Left lobe of liver (tissue), 2 donors: ENCODE results near the gene GOLGA6C. TPM values are rescaled to one million over a fixed set of nuclear protein-coding genes. Genes with fewer than 3 reads are reported as not detected.
"Not testable (repeated sequence)": the region's sequence is repeated elsewhere in the genome, so short reads cannot be mapped to it uniquely, and the experiment has no call there.

Experiments used
- ATAC-seq: fragments of 200-7000 bp; cut with Tn5 transposase; one replicate; pipeline ENCODE4 v1.9.1; 2020; ENCODE audit warnings: mild to moderate bottlenecking, moderate library complexity
- DNase-seq: peaks from one replicate; pipeline ENCODE4 v3.0.0-alpha.2; 2020; ENCODE audit warnings: low spot score
- total RNA-seq: library from RNA; stranded (reverse); gene quantifications from one replicate; pipeline ENCODE4 v1.2.1, GENCODE V29; 2021
- donor health status: DM: no; HTN: no; CAD: no; lungs with moderate emphysema.
- donor health status: DM: no; HTN: yes; CAD: no.

The GOLGA6C gene
- total RNA-seq, 1 donor from 2014 or later: not detected

GRCh38 chr15:75227112-75227511 is 31.0 kb upstream of the GOLGA6C start:
- not testable (repeated sequence) for DNase-seq, ATAC-seq

DNA sequence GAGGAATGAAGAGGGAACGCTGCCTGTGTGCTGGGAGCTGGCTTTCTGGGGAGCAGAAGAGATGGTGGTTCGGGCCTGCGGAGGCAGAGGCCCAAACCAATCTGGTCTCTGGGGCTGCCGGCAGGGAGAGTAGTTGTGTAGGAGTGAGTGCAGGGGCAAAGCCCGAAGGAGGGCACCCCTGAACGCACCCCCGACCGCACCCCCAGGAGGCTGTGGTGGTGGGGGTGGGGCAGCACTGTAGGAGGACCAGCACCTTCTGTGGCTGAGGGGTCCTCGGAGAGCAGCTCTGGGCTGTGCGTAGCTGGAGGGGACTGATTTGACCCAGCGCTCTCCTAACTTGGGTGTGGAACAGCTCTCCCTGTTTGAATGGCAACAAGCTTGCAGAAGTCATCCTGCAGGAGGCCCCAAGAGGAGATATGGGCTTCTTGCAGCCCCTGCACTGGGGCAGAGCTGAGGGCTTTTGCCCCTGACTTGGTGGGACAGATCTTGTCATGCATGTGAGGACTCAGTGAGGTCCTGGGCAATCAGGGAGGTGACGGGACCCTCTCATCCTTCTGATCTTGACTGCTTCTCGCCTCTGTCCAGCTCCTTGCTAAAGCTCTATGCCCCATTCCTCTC is 30.4 kb upstream of the GOLGA6C start:
- DNase-seq (no peak), ATAC-seq (no peak)

DNA sequence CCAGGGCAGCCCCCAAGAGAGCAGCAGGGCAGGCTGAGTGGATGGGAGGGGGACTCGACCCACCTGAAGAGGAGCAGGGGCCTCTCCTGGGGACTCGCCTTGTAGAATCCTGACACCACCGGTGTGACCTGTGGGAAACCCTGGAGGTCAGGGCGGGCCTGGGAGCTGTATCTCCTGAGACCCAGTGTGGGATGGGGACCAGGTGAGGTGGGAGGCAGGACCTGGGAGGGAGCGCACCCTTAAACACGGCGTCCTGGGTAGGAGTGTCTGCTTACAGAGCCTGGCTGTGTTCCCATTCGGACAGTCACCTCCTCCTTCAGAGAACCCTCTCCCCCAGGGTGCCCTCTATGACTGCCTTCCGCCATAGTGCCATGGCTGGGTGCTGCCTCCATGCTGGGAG is 29.3 kb upstream of the GOLGA6C start:
- no peak for DNase-seq
- no peak for ATAC-seq

GRCh38 chr15:75229191-75230015 is 28.7 kb upstream of the GOLGA6C start:
- ATAC-seq (no peak), DNase-seq (no peak)

DNA sequence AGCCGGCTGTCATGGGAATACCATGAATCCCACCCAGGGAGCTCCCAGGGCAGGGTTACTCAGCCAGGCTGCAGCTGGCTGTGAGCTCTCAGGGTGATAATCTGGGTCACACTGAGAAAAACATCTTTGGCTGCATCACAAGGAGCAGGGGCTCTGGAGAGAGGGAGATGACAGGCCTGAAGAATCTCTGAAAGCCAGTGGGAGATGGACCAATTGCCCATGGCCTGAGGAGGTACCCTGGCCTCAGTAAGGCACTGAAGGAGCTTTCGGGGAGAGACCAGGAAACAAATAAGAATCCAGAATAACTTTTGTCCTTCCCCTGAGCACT is 28.2 kb upstream of the GOLGA6C start:
- ATAC-seq (no peak), DNase-seq (no peak)

DNA sequence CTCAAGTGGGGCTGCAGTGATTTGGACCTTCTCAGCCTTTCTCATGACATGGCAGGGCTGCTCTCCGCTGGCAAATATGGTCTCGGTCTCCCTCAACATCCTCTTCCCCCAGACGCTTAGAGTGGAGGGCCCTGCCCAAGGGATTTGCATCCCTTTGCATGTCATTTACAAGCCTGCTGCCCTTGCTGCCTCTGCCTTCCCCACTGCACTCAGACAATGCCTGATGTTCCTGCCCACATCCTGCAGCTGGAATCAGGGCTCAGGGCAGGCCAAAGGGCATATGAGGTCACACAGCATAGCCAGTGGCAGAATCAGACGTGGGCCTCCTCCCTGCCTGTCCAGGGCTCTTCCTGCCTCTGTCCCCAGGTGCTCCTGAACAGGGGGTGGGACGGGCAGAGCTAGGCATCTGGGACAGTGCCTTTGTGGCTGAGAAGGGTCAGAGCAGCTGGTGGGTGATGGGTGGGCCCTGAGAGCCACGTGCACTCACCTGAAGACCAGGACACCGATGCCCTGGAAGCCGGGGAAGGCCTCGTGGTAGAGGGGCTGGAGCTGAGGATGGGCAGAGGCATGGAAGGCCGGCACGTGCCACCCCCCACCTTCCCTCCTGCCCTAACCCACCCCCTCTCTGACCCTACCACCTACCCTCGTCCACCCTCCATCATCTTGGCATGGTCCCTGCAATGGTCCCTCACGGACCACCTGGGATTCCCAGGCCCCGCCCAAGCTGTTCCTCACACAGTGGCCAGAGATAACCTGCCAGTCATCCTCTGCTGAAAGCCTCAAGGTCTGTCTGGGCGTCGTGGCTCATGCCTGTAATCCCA is 27.4 kb upstream of the GOLGA6C start:
- DNase-seq (no peak), ATAC-seq (no peak)

GRCh38 chr15:75231836-75232235 is 26.3 kb upstream of the GOLGA6C start:
- DNase-seq (no peak), ATAC-seq (no peak)

DNA sequence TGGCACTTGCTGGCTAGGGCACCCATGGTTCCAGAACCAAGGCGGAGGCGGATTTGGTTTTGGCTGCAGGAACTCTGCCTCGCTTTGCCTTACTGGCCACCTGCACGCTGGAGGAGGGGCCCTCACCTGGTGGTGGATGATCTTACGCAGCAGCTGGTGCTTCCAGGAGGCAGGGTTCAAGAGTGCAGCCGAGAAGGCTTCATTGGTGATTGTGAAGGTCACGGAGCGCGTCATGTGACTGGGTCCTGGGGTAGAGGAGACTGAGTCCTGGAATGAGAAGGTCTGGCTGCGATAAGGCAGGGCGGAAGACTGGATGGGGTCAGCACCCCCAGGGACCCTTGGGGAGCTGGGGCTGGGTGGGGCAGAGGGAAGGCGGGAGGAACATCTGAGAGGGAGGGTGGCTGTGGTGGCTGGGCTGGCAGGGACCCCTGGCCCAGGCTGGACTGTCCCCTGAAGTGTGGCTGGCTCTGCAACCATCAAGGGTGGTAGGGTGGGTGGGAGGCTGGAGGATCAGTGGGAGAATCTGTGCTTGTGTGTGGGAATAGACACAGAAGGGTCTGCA is 25.8 kb upstream of the GOLGA6C start:
- ATAC-seq (no peak), DNase-seq (no peak)

GRCh38 chr15:75232826-75233503 is 25.2 kb upstream of the GOLGA6C start:
- no peak for DNase-seq
- no peak for ATAC-seq

- ATAC-seq (no peak), DNase-seq (no peak)
Observed at GRCh38 chr15:75233504-75234190, 24.5 kb upstream of the GOLGA6C start.

GRCh38 chr15:75234191-75234810 is 23.8 kb upstream of the GOLGA6C start:
- no peak for ATAC-seq
- no peak for DNase-seq

DNA sequence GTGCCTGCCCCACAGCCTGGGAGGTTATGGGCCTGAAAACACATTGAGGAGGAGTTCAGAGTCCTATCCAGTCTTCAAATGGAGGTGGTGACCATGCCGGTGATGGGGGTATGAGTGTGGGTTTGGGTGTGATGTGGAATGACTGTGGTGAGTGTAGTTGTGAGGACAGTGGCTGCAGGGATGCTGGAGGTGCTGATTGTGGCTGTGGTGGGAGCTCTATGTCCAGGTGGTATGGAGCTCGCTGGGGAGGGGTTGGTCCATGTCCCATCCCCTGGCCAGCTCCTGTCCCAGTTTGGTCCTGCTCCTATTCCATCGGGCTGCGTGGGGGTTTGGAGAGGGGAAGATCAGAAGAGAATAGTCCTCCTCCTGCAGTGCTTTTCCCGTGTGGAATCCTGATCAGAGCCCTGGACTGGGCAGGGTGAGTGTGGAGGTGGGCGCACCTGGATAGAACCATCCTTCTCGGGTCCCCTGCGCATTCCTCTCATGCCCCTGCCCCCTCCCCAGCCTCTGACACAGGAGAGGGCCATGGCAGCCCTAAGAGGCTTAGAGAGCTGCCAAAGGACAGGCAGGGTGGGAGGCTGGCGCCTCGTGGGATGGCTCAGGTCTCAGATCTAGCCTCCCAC is 23.0 kb upstream of the GOLGA6C start:
- ATAC-seq (no peak), DNase-seq (no peak)

DNA sequence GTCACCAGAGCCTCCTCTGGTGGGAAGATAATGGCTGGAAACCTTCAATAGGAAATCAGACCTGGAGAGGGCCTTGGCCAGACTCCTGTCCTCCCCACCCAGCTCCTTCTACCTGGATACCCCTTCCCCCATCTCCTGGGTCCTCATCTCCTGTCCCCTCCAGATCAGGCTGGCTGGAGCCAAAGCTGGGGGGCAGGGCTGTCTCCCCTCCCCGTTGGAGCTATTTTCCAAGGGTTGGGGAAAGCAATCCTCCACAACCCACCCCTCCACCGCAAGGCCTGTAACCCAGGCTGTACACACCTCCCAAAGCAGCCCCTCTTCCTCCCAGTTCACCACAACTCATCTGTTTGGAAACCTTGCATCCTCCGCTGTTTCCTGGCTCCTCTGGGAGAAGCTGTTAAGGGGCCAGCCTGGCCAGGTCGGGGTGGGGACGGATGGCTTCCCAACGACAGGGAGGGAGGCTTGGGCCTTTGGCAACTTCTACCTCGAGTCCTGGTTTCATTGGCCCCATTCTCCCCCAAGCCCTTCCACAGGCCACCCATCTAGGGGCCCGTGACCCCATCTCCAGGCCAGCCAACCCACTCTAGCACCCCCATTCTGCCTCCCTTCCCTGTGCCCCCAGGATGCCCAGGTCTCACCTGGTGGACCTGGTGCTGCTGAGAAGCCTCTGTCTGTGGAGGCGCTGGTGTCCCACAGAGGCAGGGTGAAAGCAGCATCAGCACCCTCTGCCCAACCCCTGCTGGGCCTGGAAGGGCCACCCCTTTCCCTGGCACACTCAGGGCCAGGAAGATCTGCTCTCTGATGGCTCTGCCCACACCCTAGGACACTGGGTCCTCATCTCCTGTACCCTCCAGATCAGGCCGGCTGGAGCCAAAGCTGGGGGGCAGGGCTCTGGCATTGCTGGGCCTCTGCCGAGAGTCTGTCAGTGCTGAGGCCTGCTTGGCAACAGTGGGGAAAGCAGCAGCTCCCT is 22.1 kb upstream of the GOLGA6C start:
- DNase-seq: no peak

GRCh38 chr15:75237316-75237982 is 20.7 kb upstream of the GOLGA6C start:
- ATAC-seq (no peak), DNase-seq (no peak)

More for the DNA sequence above, 22.1 kb upstream of the GOLGA6C start:
- no peak for ATAC-seq

- ATAC-seq: no peak
- DNase-seq: no peak
Observed at GRCh38 chr15:75238150-75238549, 20.0 kb upstream of the GOLGA6C start.

GRCh38 chr15:75245741-75246140 is 12.4 kb upstream of the GOLGA6C start:
- DNase-seq, ATAC-seq: not testable (repeated sequence)

- not testable (repeated sequence) for ATAC-seq, DNase-seq
Observed at GRCh38 chr15:75248991-75249390, 9.1 kb upstream of the GOLGA6C start.

DNA sequence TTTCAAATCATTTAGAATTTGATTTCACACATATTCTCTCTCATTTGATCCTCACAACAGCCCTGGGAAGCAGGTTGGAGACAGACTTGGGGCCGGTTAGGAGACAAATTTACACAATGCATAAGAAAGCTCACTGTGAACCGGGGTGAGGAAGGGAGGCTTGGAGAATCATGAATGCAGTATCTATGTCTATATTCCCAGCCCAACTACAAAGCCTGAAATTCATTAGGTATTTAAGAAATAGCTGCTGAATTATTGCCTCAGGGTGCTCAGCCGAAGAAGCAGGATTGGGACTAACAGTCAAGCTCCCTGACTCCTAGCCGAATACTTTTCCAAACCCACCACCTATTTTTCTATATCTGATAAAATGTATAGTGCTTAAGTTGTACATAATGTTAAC is 8.4 kb upstream of the GOLGA6C start:
- DNase-seq (no peak), ATAC-seq (no peak)
